OCI-LY7 (cell line): Measurements from ENCODE around the gene CAMK2B.

Source experiments
- EZH2phosphoT487 ChIP-seq: fragments of 200-600 bp; sonication (generic); IDR thresholded peaks from 2 replicates; pipeline ENCODE4 v1.6.1; 2018; ENCODE audit warnings: low read depth, borderline replicate concordance, mild to moderate bottlenecking, mixed run types, antibody characterized with exemption, low read length, moderate library complexity, mixed read lengths
- TF ChIP-seq, protein P1 (sequence below): fragments of 200-600 bp; sonication (generic); conservative IDR thresholded peaks from 2 replicates; pipeline ENCODE4 v1.5.1; 2014; ENCODE audit warnings: mild to moderate bottlenecking, antibody characterized with exemption, low read length, moderate library complexity, mixed read lengths

DNA sequence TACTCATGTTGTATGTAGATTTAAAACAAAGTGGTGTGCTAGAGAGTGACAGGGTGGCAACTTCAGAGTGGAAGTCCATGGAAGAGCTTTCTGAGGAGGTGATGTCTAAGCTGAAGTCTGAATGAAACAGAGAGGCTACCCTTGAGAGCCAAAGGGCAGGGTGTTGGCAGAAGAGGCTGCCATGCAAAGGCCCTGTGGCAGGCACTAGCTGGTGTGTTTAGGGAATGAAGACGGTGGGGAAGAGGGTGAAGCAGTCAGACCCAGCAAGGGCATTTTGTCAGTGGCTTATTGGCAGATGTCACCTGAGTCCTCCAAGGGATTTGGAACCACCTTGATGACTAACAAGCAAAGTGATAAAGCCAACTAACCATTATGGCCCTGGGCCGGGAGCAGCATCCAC is 3.7 kb upstream of the CAMK2B start:
- TF ChIP-seq, protein P1, sequence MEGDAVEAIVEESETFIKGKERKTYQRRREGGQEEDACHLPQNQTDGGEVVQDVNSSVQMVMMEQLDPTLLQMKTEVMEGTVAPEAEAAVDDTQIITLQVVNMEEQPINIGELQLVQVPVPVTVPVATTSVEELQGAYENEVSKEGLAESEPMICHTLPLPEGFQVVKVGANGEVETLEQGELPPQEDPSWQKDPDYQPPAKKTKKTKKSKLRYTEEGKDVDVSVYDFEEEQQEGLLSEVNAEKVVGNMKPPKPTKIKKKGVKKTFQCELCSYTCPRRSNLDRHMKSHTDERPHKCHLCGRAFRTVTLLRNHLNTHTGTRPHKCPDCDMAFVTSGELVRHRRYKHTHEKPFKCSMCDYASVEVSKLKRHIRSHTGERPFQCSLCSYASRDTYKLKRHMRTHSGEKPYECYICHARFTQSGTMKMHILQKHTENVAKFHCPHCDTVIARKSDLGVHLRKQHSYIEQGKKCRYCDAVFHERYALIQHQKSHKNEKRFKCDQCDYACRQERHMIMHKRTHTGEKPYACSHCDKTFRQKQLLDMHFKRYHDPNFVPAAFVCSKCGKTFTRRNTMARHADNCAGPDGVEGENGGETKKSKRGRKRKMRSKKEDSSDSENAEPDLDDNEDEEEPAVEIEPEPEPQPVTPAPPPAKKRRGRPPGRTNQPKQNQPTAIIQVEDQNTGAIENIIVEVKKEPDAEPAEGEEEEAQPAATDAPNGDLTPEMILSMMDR, result no peak
- TF ChIP-seq EZH2phosphoT487, result no peak
